Chondrocyte (in vitro differentiated cells): ENCODE results near the gene CANT1. TPM values are rescaled to one million over a fixed set of nuclear protein-coding genes. Genes with fewer than 3 reads are reported as not detected.

ENCODE experiments used
- DNase-seq: peaks from one replicate; pipeline ENCODE4 v3.0.0; 2021; ENCODE audit warnings: mixed read lengths, low spot score
- H3K27ac Mint-ChIP-seq: one replicate; pipeline ENCODE4 v1.8.0; 2021; ENCODE audit warnings: mild to moderate bottlenecking, moderate library complexity, mixed read lengths; ENCODE audit not compliant: unreplicated experiment
- H3K27me3 Mint-ChIP-seq: 2 replicates; pipeline ENCODE4 v1.8.0; 2021; ENCODE audit warnings: low read depth, mixed read lengths
- H3K36me3 Mint-ChIP-seq: 2 replicates; pipeline ENCODE4 v1.8.0; 2021; ENCODE audit warnings: low read depth, mixed read lengths
- H3K4me1 Mint-ChIP-seq: 2 replicates; pipeline ENCODE4 v1.8.0; 2021; ENCODE audit warnings: low read depth, mild to moderate bottlenecking, mixed read lengths
- H3K4me3 Mint-ChIP-seq: one replicate; pipeline ENCODE4 v1.8.0; 2021; ENCODE audit warnings: mild to moderate bottlenecking, moderate library complexity, mixed read lengths; ENCODE audit not compliant: unreplicated experiment
- H3K9me3 Mint-ChIP-seq: 2 replicates; pipeline ENCODE4 v1.8.0; 2021; ENCODE audit warnings: low read depth, mixed read lengths
- total RNA-seq: library from RNA; stranded (reverse); gene quantifications from 3 replicates; pipeline ENCODE4 v1.2.1, GENCODE V29; 2021
- TF ChIP-seq, protein P1 (sequence below): fragments of 200-600 bp; sonication (generic); IDR thresholded peaks from 2 replicates; pipeline ENCODE4 v1.5.0; 2021; ENCODE audit warnings: antibody characterized with exemption, mild to moderate bottlenecking, moderate library complexity

The CANT1 gene
- total RNA-seq, 1 donor from 2014 or later: 50.5 TPM

GRCh38 chr17:78974635-78975591 lies 34.7 kb downstream of the CANT1 start:
- DNase-seq: no peak
- TF ChIP-seq, protein P1, sequence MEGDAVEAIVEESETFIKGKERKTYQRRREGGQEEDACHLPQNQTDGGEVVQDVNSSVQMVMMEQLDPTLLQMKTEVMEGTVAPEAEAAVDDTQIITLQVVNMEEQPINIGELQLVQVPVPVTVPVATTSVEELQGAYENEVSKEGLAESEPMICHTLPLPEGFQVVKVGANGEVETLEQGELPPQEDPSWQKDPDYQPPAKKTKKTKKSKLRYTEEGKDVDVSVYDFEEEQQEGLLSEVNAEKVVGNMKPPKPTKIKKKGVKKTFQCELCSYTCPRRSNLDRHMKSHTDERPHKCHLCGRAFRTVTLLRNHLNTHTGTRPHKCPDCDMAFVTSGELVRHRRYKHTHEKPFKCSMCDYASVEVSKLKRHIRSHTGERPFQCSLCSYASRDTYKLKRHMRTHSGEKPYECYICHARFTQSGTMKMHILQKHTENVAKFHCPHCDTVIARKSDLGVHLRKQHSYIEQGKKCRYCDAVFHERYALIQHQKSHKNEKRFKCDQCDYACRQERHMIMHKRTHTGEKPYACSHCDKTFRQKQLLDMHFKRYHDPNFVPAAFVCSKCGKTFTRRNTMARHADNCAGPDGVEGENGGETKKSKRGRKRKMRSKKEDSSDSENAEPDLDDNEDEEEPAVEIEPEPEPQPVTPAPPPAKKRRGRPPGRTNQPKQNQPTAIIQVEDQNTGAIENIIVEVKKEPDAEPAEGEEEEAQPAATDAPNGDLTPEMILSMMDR: no peak

GRCh38 chr17:78973792-78974520 lies 35.6 kb downstream of the CANT1 start:
- Mint-ChIP-seq H3K9me3 (no peaks in the 10 kb centered on the region), H3K4me1 (peaks cover 36% of the 10 kb centered on the region), H3K4me3 (no peak overlapping the region), H3K27ac (peak overlapping the region; percentile 75), H3K27me3 (no peaks in the 10 kb centered on the region), H3K36me3 (no peaks in the 10 kb centered on the region)
- TF ChIP-seq, protein P1: no peak
- no peak for DNase-seq

More at GRCh38 chr17:78974635-78975591, 34.7 kb downstream of the CANT1 start:
- peaks cover 46% of the 10 kb centered on the region for H3K4me1 Mint-ChIP-seq
- no peaks in the 10 kb centered on the region for H3K9me3 Mint-ChIP-seq
- no peaks in the 10 kb centered on the region for H3K36me3 Mint-ChIP-seq
- no peaks in the 10 kb centered on the region for H3K27me3 Mint-ChIP-seq
- peak overlapping the region; percentile 52 for H3K4me3 Mint-ChIP-seq
- peak overlapping the region; percentile 97 for H3K27ac Mint-ChIP-seq

GRCh38 chr17:78973196-78973595 lies 36.4 kb downstream of the CANT1 start:
- no peak for DNase-seq
- H3K4me3 Mint-ChIP-seq: no peak overlapping the region
- peaks cover 33% of the 10 kb centered on the region for H3K4me1 Mint-ChIP-seq
- TF ChIP-seq, protein P1: no peak
- H3K27ac Mint-ChIP-seq: peak overlapping the region; percentile 63
- no peaks in the 10 kb centered on the region for H3K27me3 Mint-ChIP-seq
- H3K36me3 Mint-ChIP-seq: peaks cover 2% of the 10 kb centered on the region
- no peaks in the 10 kb centered on the region for H3K9me3 Mint-ChIP-seq

GRCh38 chr17:78972507-78973105 lies 37.0 kb downstream of the CANT1 start:
- H3K27me3 Mint-ChIP-seq: no peaks in the 10 kb centered on the region
- peaks cover 28% of the 10 kb centered on the region for H3K4me1 Mint-ChIP-seq
- no peaks in the 10 kb centered on the region for H3K9me3 Mint-ChIP-seq
- peaks cover 2% of the 10 kb centered on the region for H3K36me3 Mint-ChIP-seq
- DNase-seq: no peak
- peak overlapping the region; percentile 3 for H3K27ac Mint-ChIP-seq
- TF ChIP-seq, protein P1: no peak
- H3K4me3 Mint-ChIP-seq: no peak overlapping the region
